Transverse colon (tissue), 4 donors: ENCODE measurements around the gene KLF15. TPM values are rescaled to one million over a fixed set of nuclear protein-coding genes. Genes with fewer than 3 reads are reported as not detected.

ENCODE experiments used
- DNase-seq: peaks from one replicate; pipeline ENCODE4 v3.0.0-alpha.2; 2019
- H3K27ac ChIP-seq, 4 donors: fragments of 200-600 bp; sonication (generic); 2 replicates each; pipeline ENCODE4 v1.5.1; 2016 to 2018; ENCODE audit warnings: inconsistent platforms in 4 of 4
- H3K27me3 ChIP-seq: fragments of 200-600 bp; sonication (generic); 2 replicates; pipeline ENCODE4 v1.5.1; 2017; ENCODE audit warnings: inconsistent platforms
- H3K36me3 ChIP-seq, 4 donors: fragments of 200-600 bp; sonication (generic); 2 replicates each; pipeline ENCODE4 v1.5.1; 2017 to 2019; ENCODE audit warnings: inconsistent platforms in 4 of 4
- H3K4me1 ChIP-seq, 4 donors: fragments of 200-600 bp; sonication (generic); 2 replicates each; pipeline ENCODE4 v1.5.1; 2017 to 2020; ENCODE audit warnings: inconsistent platforms in 4 of 4
- H3K4me3 ChIP-seq, 4 donors: fragments of 200-600 bp; sonication (generic); 1 replicate in 1 of 4; 2 replicates in 3 of 4; pipeline versions ENCODE4 v1.5.1 to v1.6.1; 2017 to 2019; ENCODE audit warnings: inconsistent platforms in 4 of 4
- H3K9me3 ChIP-seq, 2 donors: fragments of 200-600 bp; sonication (generic); 2 replicates each; pipeline ENCODE4 v1.5.1; 2017 to 2019; ENCODE audit warnings: inconsistent platforms in 2 of 2
- CTCF ChIP-seq, 5 experiments: fragments of 200-600 bp in 3 of 5; fragments of 450-650 bp in 2 of 5; sonication (generic) in 3 of 5; IDR thresholded peaks; 1 replicate in 2 of 5; 2 replicates in 3 of 5; pipeline ENCODE4 v1.5.1; 2016 to 2017; ENCODE audit warnings: antibody characterized with exemption in 5 of 5, inconsistent platforms in 3 of 5, mild to moderate bottlenecking in 2 of 5, moderate library complexity in 1 of 5
- EP300 ChIP-seq: sonication (generic); formaldehyde crosslinking; IDR thresholded peaks from one replicate; pipeline ENCODE4 v1.6.1; 2017; ENCODE audit warnings: antibody characterized with exemption, low read depth
- POLR2A ChIP-seq: fragments of 450-650 bp; IDR thresholded peaks from one replicate; pipeline ENCODE4 v1.6.1; 2016; ENCODE audit warnings: antibody characterized with exemption, mild to moderate bottlenecking, moderate library complexity
- POLR2AphosphoS5 ChIP-seq, 3 donors: sonication (generic); formaldehyde crosslinking; IDR thresholded peaks; one replicate each; pipeline ENCODE4 v1.6.1; 2016; ENCODE audit warnings: antibody characterized with exemption in 3 of 3
- WGBS, 2 donors: methylation state at CpG; one replicate each; pipeline ENCODE4 v1.1.5; 2018; ENCODE audit warnings: low coverage in 1 of 2; 5-methylcytosine and 5-hydroxymethylcytosine counted together
- in situ Hi-C, 4 donors: fragments of 200-750 bp; cut with MboI; loops; one replicate each; pipeline versions ENCODE4 v1.15.0 to v1.15.1; 2017; ENCODE audit warnings: low sequenced_read_pairs in 3 of 4, low pct_ligation_motif_present in 1 of 4, low pct_unique_long_range_greater_than_20kb in 1 of 4
- intact Hi-C: fragments of 100-400 bp; cut with DNase I; formaldehyde crosslinking; loops from one replicate; pipeline ENCODE4 v1.15.1; 2023; ENCODE audit warnings: low total_unique reads
- total RNA-seq, 4 donors: library from RNA; depleted of rRNA; stranded (reverse); fragments of >200 nt; gene quantifications; one replicate each; pipeline ENCODE4 v1.1.0, GENCODE V29; 2016

KLF15 gene
- total RNA-seq, 4 donors from 2014 or later = 4.0 to 19.5 (median 8.4) TPM

DNA sequence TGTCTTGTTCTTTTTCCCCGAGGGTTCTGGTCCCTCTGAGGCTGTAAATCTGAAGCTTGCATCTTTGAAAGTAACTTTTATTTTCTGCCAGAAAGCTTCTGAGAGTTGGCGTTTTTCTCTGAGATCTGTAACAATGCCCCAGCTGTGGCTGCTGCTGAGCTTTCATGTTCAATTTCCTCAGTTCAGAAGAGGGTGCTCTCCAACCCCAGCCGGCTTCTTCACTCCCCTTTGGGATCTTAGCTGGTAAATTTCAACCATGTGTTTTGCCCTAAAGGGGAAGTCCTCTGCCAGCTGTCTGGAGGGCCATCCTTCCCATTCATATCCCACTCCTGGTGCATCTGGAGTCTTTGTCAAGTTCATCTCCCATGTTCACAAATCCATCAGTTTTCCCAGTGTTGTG is 19.2 kb upstream of the KLF15 start:
- in situ Hi-C loops (loop anchor here in 1 of 4 donors (25.0 kb wide), 1 partner anchor 239 kb away; no protein-coding TSS in a partner anchor), intact Hi-C loops (no loop called here)

GRCh38 chr3:126375835-126376331 is 18.7 kb upstream of the KLF15 start:
- no peak overlapping the region for H3K4me3 ChIP-seq
- H3K36me3 ChIP-seq = no peaks in the 10 kb centered on the region
- H3K27ac ChIP-seq = no peak overlapping the region
- no peak for DNase-seq
- TF ChIP-seq POLR2A (no peak), EP300 (no peak), POLR2AphosphoS5 (IDR thresholded peaks at IDR 0.05) (no peak), CTCF (IDR thresholded peaks at IDR 0.05) (no peak)
- H3K27me3 ChIP-seq = no peaks in the 10 kb centered on the region
- in situ Hi-C loops = loop anchor here in 1 of 4 donors (25.0 kb wide), 1 partner anchor 239 kb away; no protein-coding TSS in a partner anchor
- 85% methylated on average over 12 of the region's 13 CpGs; no CpG with 5 or more reads in 1 of the 2 donors for WGBS, 2 donors
- H3K9me3 ChIP-seq = no peaks in the 10 kb centered on the region
- no peaks in the 10 kb centered on the region for H3K4me1 ChIP-seq
- intact Hi-C loops = no loop called here

More for the DNA sequence above, 19.2 kb upstream of the KLF15 start:
- Histone ChIP-seq H3K4me3 (no peak overlapping the region), H3K27me3 (no peaks in the 10 kb centered on the region), H3K27ac (no peak overlapping the region), H3K36me3 (no peaks in the 10 kb centered on the region), H3K4me1 (no peaks in the 10 kb centered on the region), H3K9me3 (no peaks in the 10 kb centered on the region)
- no peak for DNase-seq
- 27 to 29% methylated on average over 1 to 3 of the region's 3 CpGs for WGBS, 2 donors
- TF ChIP-seq CTCF (IDR thresholded peaks at IDR 0.05) (no peak), POLR2A (no peak), EP300 (no peak), POLR2AphosphoS5 (IDR thresholded peaks at IDR 0.05) (no peak)

- Histone ChIP-seq H3K27me3 (no peaks in the 10 kb centered on the region), H3K4me1 (no peaks in the 10 kb centered on the region), H3K27ac (no peak overlapping the region), H3K36me3 (no peaks in the 10 kb centered on the region), H3K4me3 (no peak overlapping the region), H3K9me3 (no peaks in the 10 kb centered on the region)
- intact Hi-C loops = no loop called here
- in situ Hi-C loops = no loop called here
- 81% methylated on average over 21 of the region's 21 CpGs; no CpG with 5 or more reads in 1 of the 2 donors for WGBS, 2 donors
- TF ChIP-seq CTCF (IDR thresholded peaks at IDR 0.05) (no peak), POLR2A (no peak), POLR2AphosphoS5 (IDR thresholded peaks at IDR 0.05) (no peak), EP300 (no peak)
- DNase-seq = no peak
Observed at GRCh38 chr3:126373682-126374601, 16.7 kb upstream of the KLF15 start.

- Histone ChIP-seq H3K9me3 (no peaks in the 10 kb centered on the region), H3K4me3 (no peak overlapping the region), H3K27ac (no peak overlapping the region), H3K4me1 (no peaks in the 10 kb centered on the region), H3K27me3 (no peaks in the 10 kb centered on the region), H3K36me3 (no peaks in the 10 kb centered on the region)
- TF ChIP-seq POLR2A = no peak
- no peak for TF ChIP-seq POLR2AphosphoS5 (IDR thresholded peaks at IDR 0.05)
- no peak for TF ChIP-seq EP300
- TF ChIP-seq CTCF (IDR thresholded peaks at IDR 0.05) = no peak
- intact Hi-C loops (no loop called here), in situ Hi-C loops (no loop called here)
- no peak for DNase-seq
- WGBS, 2 donors = 87 to 88% methylated on average over 3 to 4 of the region's 4 CpGs
Observed at GRCh38 chr3:126373146-126373613, 16.0 kb upstream of the KLF15 start.
